Body of pancreas (tissue), 4 donors: ENCODE measurements around the gene PIWIL4.

ENCODE experiments used
- POLR2A ChIP-seq, 3 donors: fragments of 450-650 bp; IDR thresholded peaks; one replicate each; pipeline ENCODE4 v1.6.1; 2016; ENCODE audit warnings: antibody characterized with exemption in 3 of 3, mild to moderate bottlenecking in 2 of 3
- TF ChIP-seq, protein P1 (sequence below), 7 experiments: fragments of 450-650 bp in 4 of 7; fragments of 200-600 bp in 3 of 7; sonication (generic) in 3 of 7; IDR thresholded peaks; one replicate each; pipeline ENCODE4 v1.5.1; 2016 to 2019; ENCODE audit warnings: antibody characterized with exemption in 7 of 7

DNA sequence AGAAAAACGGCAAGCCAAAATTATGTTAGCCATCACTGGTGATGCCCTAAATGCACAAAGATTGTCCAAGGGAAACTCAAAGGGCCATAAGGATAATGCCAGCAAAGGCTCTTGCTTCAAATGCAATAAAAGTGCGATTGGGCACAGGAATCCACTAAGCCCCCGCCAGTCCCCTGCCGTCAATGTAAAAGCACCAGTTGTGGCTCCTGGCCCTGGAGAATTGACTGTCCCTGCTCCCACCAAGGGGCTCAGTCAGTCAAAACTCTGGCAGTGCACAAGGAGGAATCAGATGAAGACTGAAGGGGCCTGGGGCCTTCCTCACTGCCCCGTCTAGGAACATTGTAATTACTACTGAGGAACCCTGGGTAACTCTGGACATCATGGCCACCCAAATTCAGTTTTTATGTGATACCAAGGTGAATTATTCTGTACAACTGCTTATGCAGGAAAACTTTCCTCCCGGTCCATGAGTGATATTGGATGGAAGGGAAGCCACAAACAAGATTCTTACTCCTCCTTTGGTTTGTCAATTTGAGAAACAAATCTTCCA, 85.6 kb downstream of the PIWIL4 start:
- TF ChIP-seq POLR2A (IDR thresholded peaks at IDR 0.05) = no peak
- TF ChIP-seq, protein P1, sequence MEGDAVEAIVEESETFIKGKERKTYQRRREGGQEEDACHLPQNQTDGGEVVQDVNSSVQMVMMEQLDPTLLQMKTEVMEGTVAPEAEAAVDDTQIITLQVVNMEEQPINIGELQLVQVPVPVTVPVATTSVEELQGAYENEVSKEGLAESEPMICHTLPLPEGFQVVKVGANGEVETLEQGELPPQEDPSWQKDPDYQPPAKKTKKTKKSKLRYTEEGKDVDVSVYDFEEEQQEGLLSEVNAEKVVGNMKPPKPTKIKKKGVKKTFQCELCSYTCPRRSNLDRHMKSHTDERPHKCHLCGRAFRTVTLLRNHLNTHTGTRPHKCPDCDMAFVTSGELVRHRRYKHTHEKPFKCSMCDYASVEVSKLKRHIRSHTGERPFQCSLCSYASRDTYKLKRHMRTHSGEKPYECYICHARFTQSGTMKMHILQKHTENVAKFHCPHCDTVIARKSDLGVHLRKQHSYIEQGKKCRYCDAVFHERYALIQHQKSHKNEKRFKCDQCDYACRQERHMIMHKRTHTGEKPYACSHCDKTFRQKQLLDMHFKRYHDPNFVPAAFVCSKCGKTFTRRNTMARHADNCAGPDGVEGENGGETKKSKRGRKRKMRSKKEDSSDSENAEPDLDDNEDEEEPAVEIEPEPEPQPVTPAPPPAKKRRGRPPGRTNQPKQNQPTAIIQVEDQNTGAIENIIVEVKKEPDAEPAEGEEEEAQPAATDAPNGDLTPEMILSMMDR (IDR thresholded peaks at IDR 0.05) = no peak
